NT2/D1 (cell line): Measurements from ENCODE around the gene P2RX7.

ENCODE experiments used
- SUZ12 ChIP-seq: IDR thresholded peaks from 2 replicates; pipeline ENCODE4 v1.6.1; 2011; ENCODE audit not compliant: insufficient read length, insufficient read depth; ENCODE audit errors: extremely low read depth
- YY1 ChIP-seq: IDR thresholded peaks from 2 replicates; pipeline ENCODE4 v1.6.1; 2011; ENCODE audit not compliant: insufficient read length, insufficient read depth
- ZNF274 ChIP-seq: IDR thresholded peaks from 2 replicates; pipeline ENCODE4 v1.6.1; 2011; ENCODE audit warnings: mild to moderate bottlenecking, low read depth, low read length

DNA sequence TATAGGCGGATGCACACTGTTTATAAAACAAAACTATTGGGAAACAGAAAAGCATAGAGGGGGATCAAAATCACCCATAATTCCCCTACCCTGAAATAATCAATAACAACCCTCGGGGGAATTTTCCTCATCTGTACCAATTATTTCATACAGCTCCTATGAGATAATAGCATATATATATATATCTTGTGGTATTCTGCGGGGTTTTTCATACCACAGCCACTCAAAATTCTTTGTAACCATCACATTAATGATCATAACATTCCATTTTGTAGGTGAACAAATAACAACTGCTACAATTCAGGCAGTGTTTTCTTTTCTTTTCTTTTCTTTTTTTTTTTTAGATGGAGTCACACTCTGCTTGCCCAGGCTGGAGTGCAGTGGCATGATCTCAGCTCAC is 35.3 kb downstream of the P2RX7 start:
- TF ChIP-seq ZNF274 (no peak), YY1 (no peak), SUZ12 (no peak)
